Prostate gland (tissue), 2 donors: Measurements from ENCODE around the gene HLA-DQA1. TPM values are rescaled to one million over a fixed set of nuclear protein-coding genes. Genes with fewer than 3 reads are reported as not detected.

ENCODE experiments used
- DNase-seq: peaks from one replicate; pipeline ENCODE4 v3.0.0-alpha.2; 2019; ENCODE audit warnings: low spot score
- H3K27ac ChIP-seq, 2 donors: fragments of 200-600 bp; sonication (generic); 2 replicates each; pipeline ENCODE4 v1.5.1; 2017 to 2019
- H3K27me3 ChIP-seq: fragments of 200-600 bp; sonication (generic); replicated peaks from 2 replicates; pipeline ENCODE4 v1.5.1; 2019; ENCODE audit not compliant: insufficient read depth
- H3K36me3 ChIP-seq, 2 donors: fragments of 200-600 bp; sonication (generic); 1 replicate in 1 of 2; 2 replicates in 1 of 2; pipeline versions ENCODE4 v1.5.1 to v1.8.1; 2017 to 2019
- H3K4me1 ChIP-seq: fragments of 200-600 bp; sonication (generic); replicated peaks from 2 replicates; pipeline ENCODE4 v1.5.1; 2019
- H3K4me3 ChIP-seq, 2 donors: fragments of 200-600 bp; sonication (generic); 2 replicates each; pipeline ENCODE4 v1.5.1; 2017 to 2019
- H3K9me3 ChIP-seq: fragments of 200-600 bp; sonication (generic); 2 replicates; pipeline ENCODE4 v1.5.1; 2017
- POLR2A ChIP-seq: fragments of 450-650 bp; IDR thresholded peaks from one replicate; pipeline ENCODE4 v1.6.1; 2016; ENCODE audit warnings: antibody characterized with exemption, mild to moderate bottlenecking
- POLR2AphosphoS5 ChIP-seq: sonication (generic); formaldehyde crosslinking; IDR thresholded peaks from one replicate; pipeline ENCODE4 v1.6.1; 2017; ENCODE audit warnings: antibody characterized with exemption
- WGBS: methylation state at CpG from one replicate; pipeline ENCODE4 v1.1.5; 2018; 5-methylcytosine and 5-hydroxymethylcytosine counted together
- intact Hi-C: fragments of 100-400 bp; cut with DNase I; formaldehyde crosslinking; loops from one replicate; pipeline ENCODE4 v1.14.2; 2022
- total RNA-seq, 2 donors: library from RNA; depleted of rRNA; stranded (reverse); fragments of >200 nt; gene quantifications; one replicate each; pipeline ENCODE4 v1.1.0, GENCODE V29; 2016
- TF ChIP-seq, protein P1 (sequence below), 4 experiments: fragments of 200-600 bp in 2 of 4; fragments of 450-650 bp in 2 of 4; sonication (generic) in 2 of 4; IDR thresholded peaks; 1 replicate in 3 of 4; 2 replicates in 1 of 4; pipeline ENCODE4 v1.5.1; 2016 to 2019; ENCODE audit warnings: antibody characterized with exemption in 4 of 4, mild to moderate bottlenecking in 2 of 4, moderate library complexity in 2 of 4

The HLA-DQA1 gene
- total RNA-seq, 2 donors from 2014 or later, result 2.4 to 3.7 TPM

GRCh38 chr6:32607988-32608298, 29.3 kb upstream of the HLA-DQA1 start:
- no peak overlapping the region for H3K4me3 ChIP-seq

DNA sequence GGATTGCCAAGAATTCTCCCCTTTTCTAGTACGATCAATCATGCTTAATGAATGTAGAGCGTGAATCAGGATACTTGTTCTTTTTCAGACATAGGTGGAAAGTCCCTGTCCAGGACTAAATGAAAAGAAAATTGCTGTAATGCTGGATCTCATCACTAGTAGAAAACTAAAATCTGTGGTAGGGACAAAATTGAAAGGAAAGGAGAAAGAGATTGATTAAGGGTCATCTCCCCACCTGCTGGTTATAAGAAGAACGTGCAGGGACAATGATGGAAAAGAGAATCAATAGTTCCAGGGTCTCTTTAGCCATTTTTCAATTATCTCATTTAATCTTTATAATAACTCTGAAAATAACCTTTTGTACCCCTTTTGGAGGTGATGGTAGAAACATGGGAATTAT, 28.8 kb upstream of the HLA-DQA1 start:
- intact Hi-C loops, result no loop called here
- TF ChIP-seq, protein P1, sequence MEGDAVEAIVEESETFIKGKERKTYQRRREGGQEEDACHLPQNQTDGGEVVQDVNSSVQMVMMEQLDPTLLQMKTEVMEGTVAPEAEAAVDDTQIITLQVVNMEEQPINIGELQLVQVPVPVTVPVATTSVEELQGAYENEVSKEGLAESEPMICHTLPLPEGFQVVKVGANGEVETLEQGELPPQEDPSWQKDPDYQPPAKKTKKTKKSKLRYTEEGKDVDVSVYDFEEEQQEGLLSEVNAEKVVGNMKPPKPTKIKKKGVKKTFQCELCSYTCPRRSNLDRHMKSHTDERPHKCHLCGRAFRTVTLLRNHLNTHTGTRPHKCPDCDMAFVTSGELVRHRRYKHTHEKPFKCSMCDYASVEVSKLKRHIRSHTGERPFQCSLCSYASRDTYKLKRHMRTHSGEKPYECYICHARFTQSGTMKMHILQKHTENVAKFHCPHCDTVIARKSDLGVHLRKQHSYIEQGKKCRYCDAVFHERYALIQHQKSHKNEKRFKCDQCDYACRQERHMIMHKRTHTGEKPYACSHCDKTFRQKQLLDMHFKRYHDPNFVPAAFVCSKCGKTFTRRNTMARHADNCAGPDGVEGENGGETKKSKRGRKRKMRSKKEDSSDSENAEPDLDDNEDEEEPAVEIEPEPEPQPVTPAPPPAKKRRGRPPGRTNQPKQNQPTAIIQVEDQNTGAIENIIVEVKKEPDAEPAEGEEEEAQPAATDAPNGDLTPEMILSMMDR (IDR thresholded peaks at IDR 0.05), result no peak
- TF ChIP-seq POLR2A (no peak), POLR2AphosphoS5 (no peak)
- Histone ChIP-seq H3K9me3 (no peaks in the 10 kb centered on the region), H3K4me3 (no peak overlapping the region), H3K36me3 (no peaks in the 10 kb centered on the region), H3K27me3 (no peaks in the 10 kb centered on the region), H3K27ac (no peak overlapping the region), H3K4me1 (no peaks in the 10 kb centered on the region)
- 29% methylated on average over 3 of the region's 3 CpGs for WGBS
- no peak for DNase-seq

More at GRCh38 chr6:32607988-32608298, 29.3 kb upstream of the HLA-DQA1 start:
- intact Hi-C loops, result no loop called here
- H3K4me1 ChIP-seq, result no peaks in the 10 kb centered on the region
- H3K36me3 ChIP-seq, result no peaks in the 10 kb centered on the region
- no peaks in the 10 kb centered on the region for H3K9me3 ChIP-seq
- 23% methylated on average over 2 of the region's 2 CpGs for WGBS
- TF ChIP-seq, protein P1 (IDR thresholded peaks at IDR 0.05), result no peak
- TF ChIP-seq POLR2AphosphoS5 (no peak), POLR2A (no peak)
- no peak overlapping the region for H3K27ac ChIP-seq
- DNase-seq, result no peak
- H3K27me3 ChIP-seq, result no peaks in the 10 kb centered on the region

DNA sequence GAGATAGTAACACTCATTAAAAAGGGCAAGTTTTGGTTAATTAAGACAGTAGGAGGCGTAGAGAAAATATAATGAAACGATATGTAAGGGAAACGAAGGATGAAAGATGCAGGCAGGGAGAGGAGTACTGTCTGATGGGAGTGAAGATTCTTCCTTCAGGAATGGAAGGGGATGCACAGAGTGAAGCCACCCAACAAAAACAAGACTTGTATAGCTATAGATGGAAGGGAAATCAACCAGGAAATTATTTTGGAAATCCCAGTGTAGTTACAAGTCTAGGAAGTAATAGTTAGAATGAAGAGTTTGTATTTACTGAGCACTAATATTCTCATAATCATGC, 27.8 kb upstream of the HLA-DQA1 start:
- intact Hi-C loops, result no loop called here
- WGBS, result 60% methylated on average over 3 of the region's 3 CpGs
- DNase-seq, result no peak

GRCh38 chr6:32609731-32610640, 27.2 kb upstream of the HLA-DQA1 start:
- no peak for TF ChIP-seq POLR2AphosphoS5
- no peak for TF ChIP-seq POLR2A
- TF ChIP-seq, protein P1 (IDR thresholded peaks at IDR 0.05), result no peak
- 13% methylated on average over 8 of the region's 8 CpGs for WGBS

More for the DNA sequence above, 27.8 kb upstream of the HLA-DQA1 start:
- Histone ChIP-seq H3K4me3 (no peak overlapping the region), H3K27me3 (no peaks in the 10 kb centered on the region), H3K4me1 (no peaks in the 10 kb centered on the region), H3K27ac (no peak overlapping the region), H3K9me3 (no peaks in the 10 kb centered on the region), H3K36me3 (no peaks in the 10 kb centered on the region)
- TF ChIP-seq POLR2A (no peak), POLR2AphosphoS5 (no peak)
- TF ChIP-seq, protein P1 (IDR thresholded peaks at IDR 0.05), result no peak

More at GRCh38 chr6:32609731-32610640, 27.2 kb upstream of the HLA-DQA1 start:
- Histone ChIP-seq H3K4me1 (no peaks in the 10 kb centered on the region), H3K4me3 (no peak overlapping the region), H3K36me3 (no peaks in the 10 kb centered on the region), H3K27ac (no peak overlapping the region), H3K9me3 (no peaks in the 10 kb centered on the region), H3K27me3 (no peaks in the 10 kb centered on the region)
- intact Hi-C loops, result no loop called here
- DNase-seq, result peak; percentile 41
